Stimulated activated CD8-positive, alpha-beta memory T cell treated with anti-CD3 and anti-CD28 coated beads, Interleukin-12 subunit alpha, Interleukin-12 subunit beta, amount 100 ng/mL, for 4 hours (primary cell): Measurements from ENCODE around the gene SCN10A.

Source experiments
- DNase-seq: peaks from one replicate; pipeline ENCODE4 v3.0.0-alpha.2; 2020; ENCODE audit warnings: low read depth

The SCN10A gene

GRCh38 chr3:38651153-38651789 lies 164.7 kb downstream of the SCN10A start:
- peak; percentile 40 for DNase-seq

GRCh38 chr3:38650248-38650951 lies 165.6 kb downstream of the SCN10A start:
- DNase-seq: no peak

- DNase-seq: peak; percentile 45
Observed at GRCh38 chr3:38649500-38650247, 166.3 kb downstream of the SCN10A start, which contains the start of gene SCN5A. Gene SCN5A, minus strand, starts transcription at chr3:38649687. Its CDS starts 16,380 bp downstream, at chr3:38633307.

GRCh38 chr3:38648659-38649499 lies 167.1 kb downstream of the SCN10A start:
- no peak for DNase-seq

- no peak for DNase-seq
Observed at GRCh38 chr3:38648024-38648658, 167.9 kb downstream of the SCN10A start.

GRCh38 chr3:38647217-38647970 lies 168.6 kb downstream of the SCN10A start:
- no peak for DNase-seq
